DMS153 treated with DMSO at 0.1 percent for 48 hours (cell line): ENCODE measurements around the gene RIOX2.
"Not testable (repeated sequence)": the region's sequence is repeated elsewhere in the genome, so short reads cannot be mapped to it uniquely, and the experiment has no call there.

Experiments
- DNase-seq: peaks from one replicate; lab custom pipeline; 2025; ENCODE audit not compliant: unreplicated experiment; lab: John Stamatoyannopoulos, UW

Gene RIOX2

GRCh38 chr3:97971679-97972567, at the start of gene RIOX2:
RIOX2 (minus strand) TSS chr3:97972431; CDS start chr3:97967593, 4,838 bp downstream.
- DNase-seq = peak; percentile 65

DNA sequence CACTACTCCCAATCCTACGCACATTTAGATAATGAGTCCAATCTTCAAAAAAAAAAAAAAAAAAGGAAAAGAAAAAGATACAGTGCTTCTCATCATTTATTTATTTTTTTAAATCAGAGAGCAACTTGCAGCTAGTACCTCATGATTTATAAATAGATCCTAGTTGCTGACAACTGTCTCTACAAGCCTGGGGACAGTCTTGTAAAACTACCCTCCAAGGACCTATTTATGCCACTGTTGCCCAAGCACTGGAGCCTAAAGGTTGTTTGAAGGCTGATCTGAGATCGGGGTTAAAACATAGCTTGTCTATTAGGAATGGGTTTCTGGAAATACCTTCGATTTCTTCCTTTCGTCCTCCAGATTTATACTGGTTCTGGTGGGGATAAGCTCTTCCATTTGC, 48.2 kb upstream of the RIOX2 start:
- no peak for DNase-seq

GRCh38 chr3:98018301-98018700, 46.1 kb upstream of the RIOX2 start:
- no peak for DNase-seq

GRCh38 chr3:98014268-98014585, 42.0 kb upstream of the RIOX2 start:
- no peak for DNase-seq

DNA sequence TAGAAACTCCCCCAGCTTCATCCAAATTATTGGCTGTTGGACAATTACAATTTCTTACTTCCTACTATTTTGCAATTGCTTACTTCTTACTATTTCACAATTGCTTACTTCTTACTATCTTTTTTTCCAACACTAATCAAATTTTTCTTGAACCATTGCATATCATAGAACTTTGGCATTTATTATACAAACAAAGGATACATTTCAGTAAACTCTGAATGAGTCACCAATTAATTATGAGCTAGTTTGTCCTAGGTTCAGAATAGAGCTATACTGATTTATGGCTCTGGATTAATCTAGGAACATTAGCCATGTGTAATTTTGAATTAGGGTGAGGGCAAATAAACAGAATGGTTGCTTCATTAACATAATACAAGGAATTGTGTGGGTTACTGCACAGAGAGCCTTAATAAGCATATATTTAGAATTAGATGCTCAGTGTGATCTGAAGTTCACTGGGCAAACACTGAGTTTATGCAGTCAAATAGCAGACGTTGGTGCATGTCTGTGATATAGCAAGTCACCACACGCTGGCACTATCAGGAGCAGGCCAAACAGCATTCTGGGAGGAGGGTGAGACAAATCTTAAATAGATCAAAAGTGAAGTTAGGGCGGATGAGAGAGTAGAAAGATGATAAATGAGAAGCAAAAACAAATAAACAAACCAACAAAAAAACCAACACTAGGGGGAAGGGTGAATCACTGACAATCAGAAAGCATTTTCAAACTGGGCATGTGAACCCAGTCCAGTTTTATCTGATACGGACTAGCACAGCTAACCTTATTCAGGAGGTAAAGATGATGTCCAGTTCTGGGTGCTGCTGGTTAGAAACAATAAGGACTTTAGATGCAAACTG, 41.4 kb upstream of the RIOX2 start:
- DNase-seq = no peak

- no peak for DNase-seq
Observed at GRCh38 chr3:98012979-98013378, 40.7 kb upstream of the RIOX2 start.

GRCh38 chr3:98010883-98011449, 38.7 kb upstream of the RIOX2 start:
- DNase-seq = not testable (repeated sequence)

DNA sequence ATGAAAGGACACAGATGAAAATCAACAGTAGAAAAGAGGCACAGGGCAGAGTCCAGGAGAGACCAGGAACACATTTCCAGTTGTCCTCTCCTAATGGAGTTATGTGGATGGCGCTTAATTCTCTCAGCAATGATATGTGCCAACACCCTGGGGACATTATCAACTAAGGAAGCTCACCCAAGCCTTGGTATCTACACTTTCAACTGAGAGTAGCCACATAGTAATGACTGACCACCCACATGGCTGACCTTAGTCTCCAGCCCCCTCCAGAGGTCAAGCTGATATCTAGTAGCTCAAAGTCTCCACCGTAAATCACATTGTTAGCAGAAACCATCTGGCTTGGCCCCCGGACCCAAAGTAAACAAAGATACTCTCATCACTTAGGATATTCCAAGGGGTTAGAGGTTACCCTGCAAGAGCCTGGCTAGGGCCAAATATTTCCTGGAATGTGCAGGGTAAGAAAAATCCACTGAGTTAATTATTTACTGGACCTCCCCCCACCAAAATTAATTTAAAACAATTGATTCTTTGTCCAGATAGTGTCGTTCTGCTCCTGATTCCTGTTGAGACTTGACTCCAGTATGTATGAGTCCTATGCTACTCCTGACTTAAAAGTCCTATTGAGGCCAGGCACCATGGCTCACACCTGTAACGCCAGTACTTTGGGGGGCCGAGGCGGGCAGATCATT, 38.1 kb upstream of the RIOX2 start:
- DNase-seq = no peak

DNA sequence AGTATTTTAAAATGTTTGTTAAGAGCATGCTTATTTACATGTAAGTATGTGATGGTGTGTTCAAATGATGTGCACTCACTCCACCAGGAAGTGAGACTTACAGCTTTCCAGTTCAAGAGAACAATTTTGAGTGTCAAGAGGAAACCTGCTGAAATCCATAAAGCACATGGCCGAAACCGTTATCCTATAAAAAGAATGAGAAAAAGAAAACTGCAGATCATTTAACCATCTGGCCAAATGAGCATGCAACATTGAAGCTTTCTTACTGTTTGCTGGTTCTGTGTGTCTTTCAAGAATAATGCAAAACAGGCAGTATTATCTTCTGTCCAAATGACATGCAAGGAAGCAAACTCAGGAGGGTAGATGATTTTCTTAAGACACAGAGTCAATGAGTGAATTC, 36.6 kb upstream of the RIOX2 start:
- no peak for DNase-seq

DNA sequence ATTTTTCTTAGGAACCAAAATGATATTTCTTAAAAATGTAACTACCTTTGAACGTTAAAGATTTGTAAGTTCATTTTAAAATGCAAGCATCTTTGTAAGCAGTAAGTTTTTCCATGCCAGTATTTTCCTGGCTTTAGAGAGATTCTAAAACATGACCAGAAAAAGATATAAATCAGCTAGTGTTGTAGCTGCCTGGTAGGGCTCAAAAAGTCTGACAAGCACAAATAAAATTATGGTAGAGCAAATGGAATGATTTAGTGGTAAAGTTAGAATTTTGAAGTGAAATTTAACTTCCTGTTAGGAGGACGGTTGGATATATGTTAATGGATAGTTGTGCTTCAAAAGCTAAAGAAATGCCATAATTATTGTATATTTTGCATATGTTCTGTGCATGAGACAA, 33.2 kb upstream of the RIOX2 start:
- no peak for DNase-seq

DNA sequence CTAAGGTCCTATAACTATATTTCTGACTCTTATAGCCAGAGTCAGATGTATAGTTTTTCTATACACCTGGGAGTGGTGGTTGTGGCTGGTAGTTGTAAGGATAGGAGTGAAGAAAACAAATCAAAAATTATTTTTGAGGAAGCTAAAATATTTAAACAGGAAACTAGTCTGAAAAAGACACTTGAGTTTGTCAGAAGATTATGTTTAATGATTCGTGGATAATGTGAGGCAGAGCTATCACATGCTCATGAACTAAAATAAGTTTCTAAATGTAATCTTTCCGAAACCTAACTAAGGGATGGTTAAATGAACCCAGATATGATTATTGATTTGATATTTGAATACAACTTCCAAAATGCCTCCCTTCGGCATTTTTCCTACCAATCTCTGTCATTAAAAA, 32.5 kb upstream of the RIOX2 start:
- DNase-seq = no peak

DNA sequence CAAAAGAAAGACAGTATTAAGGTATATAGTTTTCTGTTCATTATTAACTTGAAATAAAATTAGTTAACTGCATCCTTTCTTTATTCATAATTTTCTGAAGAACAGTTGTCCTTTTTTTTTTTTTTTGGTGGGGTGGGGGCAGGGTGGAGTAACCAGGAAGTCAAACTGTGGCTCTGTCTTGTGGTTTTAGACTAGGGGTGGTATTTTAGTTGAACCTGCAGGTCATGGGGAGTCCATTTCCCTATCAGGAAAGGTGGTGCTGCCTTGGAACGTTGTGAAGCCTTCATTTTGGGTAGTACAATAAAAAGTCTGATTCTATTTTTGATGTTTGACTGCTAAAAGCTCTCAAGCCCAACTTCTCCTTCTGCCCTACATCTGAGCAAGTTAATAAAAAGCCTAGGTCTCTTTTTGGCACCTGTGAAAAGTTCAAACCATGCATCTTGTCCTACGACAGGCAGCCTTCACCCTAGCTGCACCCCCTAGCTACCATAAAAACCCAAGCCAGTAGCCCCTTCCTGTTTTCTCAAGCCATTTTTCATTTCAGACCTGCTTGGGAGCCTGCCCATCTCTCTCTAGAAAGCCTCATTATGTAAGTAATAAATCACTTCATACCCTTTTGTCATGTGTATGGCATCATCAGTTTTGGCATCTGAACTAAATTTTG, 31.2 kb upstream of the RIOX2 start:
- DNase-seq = no peak

DNA sequence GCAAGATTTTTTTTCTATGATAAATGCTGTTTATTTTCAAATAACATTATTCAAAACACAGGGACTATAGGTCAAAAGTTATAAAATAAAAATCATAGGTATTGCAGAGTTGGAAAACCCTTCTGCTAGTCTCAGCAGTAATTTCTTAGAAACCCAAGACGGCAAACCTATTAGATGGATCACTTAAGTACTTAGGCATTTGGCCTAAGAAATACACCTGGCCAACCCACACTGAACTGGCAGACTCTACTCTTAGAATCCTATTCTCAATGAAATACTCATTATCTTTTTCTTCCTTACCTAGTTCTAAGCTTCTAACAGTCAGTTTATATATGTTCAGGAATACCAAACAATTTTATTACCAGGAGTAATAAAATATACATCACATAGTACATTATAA, 30.5 kb upstream of the RIOX2 start:
- no peak for DNase-seq

GRCh38 chr3:97999994-98000393, 27.8 kb upstream of the RIOX2 start:
- DNase-seq = no peak

GRCh38 chr3:97999103-97999502, 26.9 kb upstream of the RIOX2 start:
- DNase-seq = no peak

GRCh38 chr3:97996988-97997387, 24.8 kb upstream of the RIOX2 start:
- no peak for DNase-seq

GRCh38 chr3:97994328-97994945, 22.2 kb upstream of the RIOX2 start:
- DNase-seq = no peak

DNA sequence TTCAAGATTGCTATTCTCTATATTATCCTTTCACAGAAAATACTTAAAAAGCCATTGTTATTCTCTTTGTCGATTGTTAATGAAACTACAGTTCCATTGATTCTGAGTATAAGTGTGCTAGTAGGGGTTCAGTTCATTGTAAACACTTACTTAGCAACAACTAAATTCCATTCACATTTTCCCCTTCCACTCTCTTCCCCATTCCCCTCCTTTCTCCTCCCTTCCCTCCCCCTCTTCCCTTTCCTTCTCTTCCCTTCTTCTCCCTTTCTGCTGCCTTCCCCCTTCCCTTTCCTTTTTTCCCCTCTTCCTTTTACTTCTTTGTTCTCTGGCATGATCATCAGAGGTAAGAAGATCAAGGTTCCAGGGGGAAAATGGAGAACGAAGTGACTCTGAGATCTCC, 21.3 kb upstream of the RIOX2 start:
- no peak for DNase-seq

DNA sequence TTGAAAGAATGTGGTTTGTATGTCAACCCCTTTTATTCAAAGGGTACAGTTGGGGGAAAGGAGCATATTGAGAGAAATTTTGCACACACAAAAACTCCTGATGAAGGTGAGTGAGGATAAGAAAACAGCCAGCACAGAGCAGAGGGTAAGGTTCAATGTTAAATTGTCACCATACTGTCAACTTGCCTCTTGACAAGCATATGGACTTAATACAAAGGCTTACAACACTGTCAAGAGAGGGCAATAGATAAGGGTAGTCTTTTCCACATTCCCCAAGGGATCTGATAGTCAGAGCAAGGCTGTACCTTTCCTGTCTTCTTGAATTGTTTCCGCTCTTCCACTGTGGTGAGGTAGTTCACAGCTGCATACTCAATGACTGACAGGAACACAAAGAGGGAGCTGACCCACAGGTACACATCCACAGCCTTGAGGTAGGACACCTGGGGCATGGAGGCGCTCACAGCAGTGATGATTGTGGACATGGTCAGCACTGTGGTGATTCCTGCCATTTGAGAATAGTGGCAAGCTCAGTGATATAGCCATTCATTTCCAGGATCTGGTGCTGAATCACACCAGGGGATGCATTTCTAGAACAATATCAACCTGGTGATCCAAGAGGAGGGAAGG, 20.4 kb upstream of the RIOX2 start:
- no peak for DNase-seq

DNA sequence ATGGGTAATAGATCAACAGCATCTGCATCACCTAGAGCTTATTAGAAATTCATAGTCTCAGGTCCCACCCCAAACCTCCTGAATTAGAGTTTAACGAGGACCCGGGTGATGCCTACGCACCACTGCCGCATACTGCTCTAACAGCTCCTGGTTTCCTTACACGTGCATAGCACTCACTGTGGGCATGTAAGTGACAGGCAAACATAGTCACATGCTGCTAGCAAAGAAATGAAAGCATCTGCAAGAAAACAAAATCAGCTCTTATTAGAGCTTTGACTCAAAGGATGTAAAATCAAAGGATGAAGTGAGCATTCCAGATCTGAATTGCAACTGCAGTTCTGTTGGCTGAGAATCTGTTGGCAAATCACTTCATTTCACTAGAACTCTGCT, 19.1 kb upstream of the RIOX2 start:
- DNase-seq = no peak
